VCaP (cell line): ENCODE data around the gene PRDX5.
"Not testable (repeated sequence)": the region's sequence is repeated elsewhere in the genome, so short reads cannot be mapped to it uniquely, and the experiment has no call there.

Experiments used
- H3K27ac ChIP-seq: fragments of 450-650 bp; 2 replicates; pipeline ENCODE4 v1.5.1; 2017
- TF ChIP-seq, protein P1 (sequence below): fragments of 450-650 bp; conservative IDR thresholded peaks from 2 replicates; pipeline ENCODE4 v1.5.1; 2017; ENCODE audit warnings: mild to moderate bottlenecking, moderate library complexity

The PRDX5 gene

DNA sequence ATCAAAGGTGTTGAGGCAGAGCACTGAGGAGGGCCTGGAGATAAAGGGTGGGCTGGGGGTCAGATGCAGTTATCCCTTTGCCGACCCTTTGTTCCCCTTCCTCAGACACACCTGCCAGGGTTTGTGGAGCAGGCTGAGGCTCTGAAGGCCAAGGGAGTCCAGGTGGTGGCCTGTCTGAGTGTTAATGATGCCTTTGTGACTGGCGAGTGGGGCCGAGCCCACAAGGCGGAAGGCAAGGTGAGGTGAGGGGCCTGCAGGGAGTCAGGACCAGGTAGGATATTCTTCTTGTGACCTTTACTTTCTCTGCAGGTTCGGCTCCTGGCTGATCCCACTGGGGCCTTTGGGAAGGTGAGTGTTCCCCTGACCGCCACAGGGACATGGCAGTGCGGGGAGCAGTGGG, 2.6 kb downstream of the PRDX5 start:
- H3K27ac ChIP-seq, result peak overlapping the region; percentile 100
- TF ChIP-seq, protein P1, sequence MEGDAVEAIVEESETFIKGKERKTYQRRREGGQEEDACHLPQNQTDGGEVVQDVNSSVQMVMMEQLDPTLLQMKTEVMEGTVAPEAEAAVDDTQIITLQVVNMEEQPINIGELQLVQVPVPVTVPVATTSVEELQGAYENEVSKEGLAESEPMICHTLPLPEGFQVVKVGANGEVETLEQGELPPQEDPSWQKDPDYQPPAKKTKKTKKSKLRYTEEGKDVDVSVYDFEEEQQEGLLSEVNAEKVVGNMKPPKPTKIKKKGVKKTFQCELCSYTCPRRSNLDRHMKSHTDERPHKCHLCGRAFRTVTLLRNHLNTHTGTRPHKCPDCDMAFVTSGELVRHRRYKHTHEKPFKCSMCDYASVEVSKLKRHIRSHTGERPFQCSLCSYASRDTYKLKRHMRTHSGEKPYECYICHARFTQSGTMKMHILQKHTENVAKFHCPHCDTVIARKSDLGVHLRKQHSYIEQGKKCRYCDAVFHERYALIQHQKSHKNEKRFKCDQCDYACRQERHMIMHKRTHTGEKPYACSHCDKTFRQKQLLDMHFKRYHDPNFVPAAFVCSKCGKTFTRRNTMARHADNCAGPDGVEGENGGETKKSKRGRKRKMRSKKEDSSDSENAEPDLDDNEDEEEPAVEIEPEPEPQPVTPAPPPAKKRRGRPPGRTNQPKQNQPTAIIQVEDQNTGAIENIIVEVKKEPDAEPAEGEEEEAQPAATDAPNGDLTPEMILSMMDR, result no peak

DNA sequence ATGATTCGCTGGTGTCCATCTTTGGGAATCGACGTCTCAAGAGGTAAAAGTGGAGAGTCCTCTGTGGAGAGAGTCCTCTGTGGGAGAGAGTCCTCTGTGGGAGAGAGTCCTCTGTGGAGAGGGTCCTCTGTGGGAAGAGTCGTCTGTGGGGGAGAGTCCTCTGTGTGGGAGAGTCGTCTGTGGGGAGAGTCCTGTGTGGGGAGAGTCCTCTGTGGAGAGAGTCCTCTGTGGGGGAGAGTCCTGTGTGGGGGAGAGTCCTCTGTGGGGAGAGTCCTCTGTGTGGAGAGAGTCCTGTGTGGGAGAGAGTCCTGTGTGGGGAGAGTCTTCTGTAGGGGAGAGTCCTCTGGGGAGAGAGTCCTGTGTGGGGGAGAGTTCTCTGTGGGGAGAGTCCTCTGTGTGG, 3.1 kb downstream of the PRDX5 start:
- TF ChIP-seq, protein P1, result no peak
- H3K27ac ChIP-seq, result peak overlapping the region; percentile 100

DNA sequence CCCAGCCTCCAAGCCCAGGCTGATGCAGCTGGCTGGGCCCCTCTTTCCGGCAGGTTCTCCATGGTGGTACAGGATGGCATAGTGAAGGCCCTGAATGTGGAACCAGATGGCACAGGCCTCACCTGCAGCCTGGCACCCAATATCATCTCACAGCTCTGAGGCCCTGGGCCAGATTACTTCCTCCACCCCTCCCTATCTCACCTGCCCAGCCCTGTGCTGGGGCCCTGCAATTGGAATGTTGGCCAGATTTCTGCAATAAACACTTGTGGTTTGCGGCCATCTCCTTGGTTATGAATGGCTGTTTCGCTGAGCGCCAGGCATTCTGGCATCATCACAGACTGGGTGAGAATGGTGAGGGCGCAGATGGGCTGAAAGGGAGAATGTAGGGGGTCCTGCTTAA, 3.6 kb downstream of the PRDX5 start:
- peak overlapping the region; percentile 100 for H3K27ac ChIP-seq
- TF ChIP-seq, protein P1, result no peak

DNA sequence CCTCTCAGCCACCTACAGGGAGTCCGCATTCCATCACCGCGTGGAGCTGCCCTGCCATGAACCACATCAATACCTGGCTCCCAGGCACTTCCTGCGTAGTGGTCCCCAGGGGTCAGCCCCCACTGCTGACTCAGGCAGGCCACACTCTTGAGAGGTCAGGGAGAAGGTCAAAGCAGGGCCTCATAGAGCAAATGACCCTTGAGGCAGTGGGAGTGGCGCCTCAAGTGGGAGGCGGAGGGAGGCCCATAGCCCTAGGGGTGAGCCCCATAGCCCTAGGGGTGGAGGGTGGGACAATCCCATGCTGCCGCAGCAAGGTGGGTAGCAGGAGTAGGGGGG, 5.0 kb downstream of the PRDX5 start:
- TF ChIP-seq, protein P1, result no peak
- no peak overlapping the region; the same call in 1 of the 2 replicates for H3K27ac ChIP-seq

GRCh38 chr11:64323373-64323772, 5.5 kb downstream of the PRDX5 start:
- no peak overlapping the region; the same call in 1 of the 2 replicates for H3K27ac ChIP-seq
- TF ChIP-seq, protein P1, result no peak

GRCh38 chr11:64323984-64324383, 6.1 kb downstream of the PRDX5 start:
- not testable (repeated sequence) for H3K27ac ChIP-seq

GRCh38 chr11:64324692-64325469, 7.0 kb downstream of the PRDX5 start:
- TF ChIP-seq, protein P1, result no peak
- H3K27ac ChIP-seq, result peak overlapping the region; percentile 10; the same call in 1 of the 2 replicates

DNA sequence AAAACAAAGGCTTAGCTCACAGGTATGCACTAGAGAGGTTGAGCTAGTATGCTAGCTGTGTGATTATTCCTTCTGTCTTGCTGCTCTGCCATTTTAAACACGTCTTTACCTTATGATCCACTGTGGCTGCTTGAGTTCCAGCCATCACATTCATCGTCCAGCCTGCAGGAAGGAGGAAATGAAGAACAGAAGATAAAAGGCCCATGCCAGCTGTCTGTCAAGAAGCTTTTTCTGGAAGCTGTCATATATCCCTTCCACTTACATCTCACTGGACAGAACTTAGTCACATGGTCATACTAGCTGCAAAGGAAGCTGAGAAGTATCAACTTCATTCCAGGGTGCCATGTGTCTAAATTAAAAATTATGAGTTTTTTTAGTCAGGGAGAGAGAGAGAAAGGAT, 9.5 kb downstream of the PRDX5 start:
- TF ChIP-seq, protein P1, result no peak
- peak overlapping the region; percentile 93 for H3K27ac ChIP-seq
